Cerebellar nuclear complex (tissue), 1 donor: ENCODE measurements around the gene RSPH9.

Experiments
- DNase-seq, 2 experiments: peaks; one replicate each; lab custom pipeline; 2025; lab: John Stamatoyannopoulos, UW

RSPH9 gene

GRCh38 chr6:43710576-43710975 is 65.7 kb downstream of the RSPH9 start:
- no peak for DNase-seq

GRCh38 chr6:43712579-43712978 is 67.7 kb downstream of the RSPH9 start:
- DNase-seq: no peak

- no peak for DNase-seq
Observed at GRCh38 chr6:43713643-43714310, 68.9 kb downstream of the RSPH9 start.

GRCh38 chr6:43714311-43715055 is 69.6 kb downstream of the RSPH9 start:
- no peak for DNase-seq

- DNase-seq: no peak
Observed at GRCh38 chr6:43715056-43715788, 70.4 kb downstream of the RSPH9 start.

- DNase-seq: no peak
Observed at GRCh38 chr6:43716099-43716498, 71.3 kb downstream of the RSPH9 start.

GRCh38 chr6:43717389-43717788 is 72.6 kb downstream of the RSPH9 start:
- DNase-seq: no peak

- no peak for DNase-seq
Observed at GRCh38 chr6:43717822-43718221, 73.0 kb downstream of the RSPH9 start.

GRCh38 chr6:43718387-43719105 is 73.7 kb downstream of the RSPH9 start:
- DNase-seq: no peak

GRCh38 chr6:43719511-43719910 is 74.7 kb downstream of the RSPH9 start:
- no peak for DNase-seq

- DNase-seq: no peak
Observed at GRCh38 chr6:43720999-43721398, 76.2 kb downstream of the RSPH9 start.
